ENCODE results near the gene CKAP2L.

CKAP2L gene

GRCh38 chr2:112758711-112759110, 5.7 kb downstream of the CKAP2L start:
- no peak for DNase-seq

GRCh38 chr2:112757265-112757664, 7.1 kb downstream of the CKAP2L start:
- no peak for DNase-seq

GRCh38 chr2:112756207-112756606, 8.2 kb downstream of the CKAP2L start:
- no peak for DNase-seq

- DNase-seq, result no peak
Measured at GRCh38 chr2:112755444-112755843, 9.0 kb downstream of the CKAP2L start.

GRCh38 chr2:112754564-112754963, 9.8 kb downstream of the CKAP2L start:
- no peak for DNase-seq

- no peak for DNase-seq
Measured at GRCh38 chr2:112752667-112753066, 11.7 kb downstream of the CKAP2L start.

DNA sequence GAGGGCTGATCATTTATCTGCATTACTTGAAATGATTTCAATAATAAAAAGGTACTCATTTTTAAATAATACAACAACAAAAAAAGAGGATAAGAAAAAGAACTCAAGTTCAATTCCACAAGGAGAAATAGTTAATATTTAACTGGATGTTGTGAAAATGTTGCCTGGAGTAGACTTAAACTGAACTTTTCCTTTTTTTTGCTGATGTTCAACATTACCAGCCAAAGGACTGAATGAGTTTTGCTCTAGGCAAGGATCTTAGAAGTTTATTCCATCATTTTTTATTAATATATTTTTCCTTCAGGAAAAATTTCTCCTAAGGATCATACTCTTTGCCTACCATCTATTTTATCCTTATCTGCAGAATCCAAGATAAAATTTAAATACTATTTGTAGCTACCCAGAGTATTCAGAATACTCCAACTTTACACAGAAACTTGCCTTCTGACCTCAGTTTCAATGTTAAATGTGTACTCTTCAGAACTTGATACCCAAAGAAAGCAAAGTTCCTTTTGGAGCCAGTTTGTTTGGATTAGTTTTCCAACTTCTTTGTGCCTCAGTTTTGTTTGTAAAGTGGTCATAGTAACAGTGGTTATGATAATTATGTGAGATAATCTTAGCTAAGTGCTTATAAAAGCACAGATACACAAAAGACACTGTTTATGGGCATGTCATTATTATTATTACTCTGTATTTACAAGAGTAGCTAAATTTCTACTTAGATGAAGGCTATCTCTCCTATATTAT, 12.8 kb downstream of the CKAP2L start:
- DNase-seq, result no peak

DNA sequence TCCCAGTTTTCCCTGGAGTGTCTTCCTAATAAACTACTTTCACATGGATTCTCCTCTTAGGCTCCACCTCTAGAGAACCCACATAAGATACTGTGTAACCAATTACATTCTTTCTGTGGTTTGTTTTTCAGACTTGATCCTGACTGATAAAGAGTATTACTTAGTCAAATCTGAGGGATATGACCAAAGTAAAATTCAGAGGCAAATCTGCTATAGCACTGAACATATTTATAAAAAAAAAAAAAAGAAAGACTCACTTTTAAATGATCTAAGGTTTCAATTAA, 13.9 kb downstream of the CKAP2L start:
- no peak for DNase-seq

- DNase-seq, result peak; percentile 76
Measured at GRCh38 chr2:112749755-112750559, 14.5 kb downstream of the CKAP2L start.

DNA sequence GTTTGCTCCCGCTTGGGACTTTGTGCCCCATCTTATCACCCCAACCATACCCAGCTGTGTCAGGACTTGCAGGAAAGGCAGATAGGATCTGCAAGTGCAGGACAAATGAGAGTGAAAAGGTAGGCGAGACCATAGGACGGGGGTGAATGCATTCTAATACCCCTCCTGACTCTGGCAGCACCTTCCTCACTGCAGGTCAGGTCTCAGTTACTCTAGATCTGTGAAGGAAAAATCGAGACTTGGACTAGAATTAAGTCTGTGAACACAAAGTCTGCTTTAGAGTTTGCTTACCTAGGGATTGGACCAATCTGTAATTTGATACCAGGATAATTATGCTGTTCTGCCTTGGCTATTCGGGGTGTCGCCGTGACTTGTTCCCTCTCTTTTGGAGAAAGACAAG, 23.9 kb downstream of the CKAP2L start:
- no peak for DNase-seq

- no peak for DNase-seq
Measured at GRCh38 chr2:112737542-112738232, 26.7 kb downstream of the CKAP2L start.

GRCh38 chr2:112733871-112734270, 30.5 kb downstream of the CKAP2L start:
- DNase-seq, result no peak

- DNase-seq, result no peak
Measured at GRCh38 chr2:112733456-112733855, 31.0 kb downstream of the CKAP2L start.

DNA sequence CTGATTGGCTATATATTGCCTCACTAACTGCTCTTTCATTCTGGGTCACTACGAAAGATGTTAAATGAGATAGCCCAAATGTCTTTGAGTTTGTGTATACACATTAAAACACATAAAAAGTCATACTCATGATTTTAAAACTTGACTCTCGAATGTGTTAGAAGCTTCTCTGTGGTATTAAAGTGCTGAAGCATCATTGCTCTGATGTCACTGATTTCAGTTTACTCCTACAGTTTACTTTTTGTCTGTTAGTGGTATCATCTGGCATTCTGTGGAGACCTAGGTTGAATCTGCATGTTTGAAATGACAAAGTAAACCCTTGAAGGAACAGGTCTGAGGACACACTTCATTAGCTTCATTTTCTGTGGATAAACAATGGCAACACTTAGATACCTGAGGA, 32.9 kb downstream of the CKAP2L start:
- no peak for DNase-seq

- no peak for DNase-seq
Measured at GRCh38 chr2:112730791-112731190, 33.6 kb downstream of the CKAP2L start.

- no peak for DNase-seq
Measured at GRCh38 chr2:112730216-112730615, 34.2 kb downstream of the CKAP2L start.

- DNase-seq, result no peak
Measured at GRCh38 chr2:112728378-112729175, 35.8 kb downstream of the CKAP2L start.

DNA sequence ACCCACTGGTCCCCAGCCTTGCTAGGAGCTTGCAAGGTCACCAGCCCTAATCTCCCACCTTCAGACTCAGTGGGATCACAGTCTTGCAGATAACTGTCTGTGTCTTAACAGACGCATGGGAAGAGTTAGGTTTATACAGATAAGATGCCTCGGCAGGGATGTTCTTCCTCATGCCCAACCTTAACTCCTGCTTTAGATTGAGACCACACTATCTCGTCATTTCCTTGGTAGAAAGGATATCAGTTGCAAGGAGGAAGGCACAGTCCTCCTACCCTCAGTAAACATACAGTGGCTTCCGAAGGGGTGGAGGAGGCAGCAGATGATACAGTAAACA, 36.4 kb downstream of the CKAP2L start:
- no peak for DNase-seq

DNA sequence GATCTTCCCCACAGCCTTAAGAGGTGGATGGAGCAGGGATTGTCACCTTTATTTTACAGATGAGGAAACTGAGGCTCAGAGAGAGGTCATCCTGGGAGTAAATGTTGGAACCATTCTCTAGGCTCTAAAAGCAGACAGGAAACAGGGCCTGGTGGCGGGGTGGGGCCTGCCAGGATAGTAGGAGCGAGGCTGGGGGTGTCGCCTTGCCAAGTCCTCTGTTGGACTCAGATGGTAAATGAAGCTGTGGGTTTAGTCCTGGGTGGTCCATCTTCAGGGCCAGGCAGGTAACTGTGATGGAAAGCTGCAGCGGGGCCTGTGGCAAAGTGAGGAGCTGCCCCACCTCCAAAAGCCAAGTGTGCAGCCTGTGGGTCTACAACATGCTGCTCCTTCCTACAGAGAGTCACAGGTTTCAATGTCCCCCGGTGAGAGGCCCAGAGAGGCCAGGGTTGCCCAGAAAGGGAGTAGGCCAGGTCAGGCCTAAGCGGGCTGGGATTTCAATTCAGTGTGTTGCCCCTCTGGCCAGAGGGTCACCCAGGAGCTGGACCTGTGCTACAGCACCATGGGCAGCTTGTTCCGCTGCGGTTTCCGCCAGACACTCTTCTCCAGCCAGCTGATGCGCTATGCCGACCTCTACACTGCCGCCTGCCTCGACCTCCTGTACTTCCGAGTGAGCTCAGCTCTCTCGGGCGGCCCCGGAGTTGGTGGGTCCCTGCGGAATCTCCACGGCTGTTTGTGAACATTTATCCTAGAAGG, 37.0 kb downstream of the CKAP2L start:
- no peak for DNase-seq

- DNase-seq, result peak; percentile 89
Measured at GRCh38 chr2:112726487-112727190, 37.8 kb downstream of the CKAP2L start.

GRCh38 chr2:112725545-112726457, 38.6 kb downstream of the CKAP2L start:
- DNase-seq, result no peak

Data from right forelimb (tissue), 1 donor.